Hepatocyte (in vitro differentiated cells): Measurements from ENCODE around the gene SPATA19.

Source experiments
- CTCF ChIP-seq: fragments of 200-600 bp; sonication (generic); IDR thresholded peaks from 2 replicates; pipeline ENCODE4 v1.5.1; 2016; ENCODE audit warnings: antibody characterized with exemption, mild to moderate bottlenecking; ENCODE audit not compliant: poor library complexity
- EZH2 ChIP-seq: fragments of 200-600 bp; sonication (generic); IDR thresholded peaks from 2 replicates; pipeline ENCODE4 v1.6.1; 2016; ENCODE audit warnings: antibody characterized with exemption, mild to moderate bottlenecking, borderline replicate concordance

- TF ChIP-seq CTCF: no peak
- no peak for TF ChIP-seq EZH2
These were observed 44.6 kb downstream of the SPATA19 start for GRCh38 chr11:133800666-133801065.
